ENCODE results near the gene NBR1.
"Not testable (repeated sequence)": the region's sequence is repeated elsewhere in the genome, so short reads cannot be mapped to it uniquely, and the experiment has no call there.

Gene NBR1

DNA sequence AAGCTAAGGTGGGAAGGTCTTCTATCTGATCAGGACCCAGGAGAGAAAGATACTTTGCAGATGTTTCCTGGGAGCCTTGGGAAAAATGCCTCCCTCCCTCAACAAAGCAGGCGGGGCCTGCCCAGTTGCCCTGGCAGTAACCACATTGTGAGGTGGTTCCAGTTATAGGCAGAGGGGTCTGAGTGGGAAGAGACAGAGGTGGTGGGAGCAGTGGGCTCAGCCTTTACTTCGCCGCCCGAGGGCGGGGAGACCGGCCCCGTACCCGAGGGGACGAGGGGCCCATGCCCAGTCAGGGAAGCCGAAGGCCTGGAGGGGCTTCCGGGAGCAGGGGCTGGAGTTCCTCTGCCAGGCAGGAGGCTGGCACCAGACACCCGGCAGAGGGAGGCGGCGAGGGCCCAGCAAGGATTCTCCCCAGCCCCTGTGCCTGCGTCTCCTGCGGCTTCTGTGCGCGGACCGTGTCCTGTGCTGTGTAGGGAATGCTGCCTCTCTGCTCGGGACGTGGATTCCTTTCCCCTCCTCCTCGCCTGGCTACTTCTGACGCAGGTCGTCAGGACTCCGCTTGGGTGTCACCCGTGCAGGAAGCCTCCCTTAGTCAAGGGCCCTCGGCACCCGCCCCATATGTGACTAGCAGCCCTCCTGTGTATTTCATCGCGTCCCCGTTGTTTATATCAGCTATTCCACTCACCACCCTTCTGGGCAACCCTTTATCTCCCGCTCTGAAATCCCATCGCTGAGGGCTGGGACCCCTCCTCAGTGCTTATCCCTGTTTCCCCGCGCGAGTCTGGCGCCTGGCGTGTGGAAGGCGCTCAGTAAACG lies 60.4 kb downstream of the NBR1 start:
- H3K9me3 ChIP-seq; DNase-seq (ENCODE audit: low spot score in 2 of 2); H3K27me3 ChIP-seq (ENCODE audit: low read depth); H3K4me3 ChIP-seq; H3K4me1 ChIP-seq; in situ Hi-C loops (cut with MboI; ENCODE audit: low sequenced_read_pairs); H3K36me3 ChIP-seq (replicated peaks): not testable (repeated sequence)

DNA sequence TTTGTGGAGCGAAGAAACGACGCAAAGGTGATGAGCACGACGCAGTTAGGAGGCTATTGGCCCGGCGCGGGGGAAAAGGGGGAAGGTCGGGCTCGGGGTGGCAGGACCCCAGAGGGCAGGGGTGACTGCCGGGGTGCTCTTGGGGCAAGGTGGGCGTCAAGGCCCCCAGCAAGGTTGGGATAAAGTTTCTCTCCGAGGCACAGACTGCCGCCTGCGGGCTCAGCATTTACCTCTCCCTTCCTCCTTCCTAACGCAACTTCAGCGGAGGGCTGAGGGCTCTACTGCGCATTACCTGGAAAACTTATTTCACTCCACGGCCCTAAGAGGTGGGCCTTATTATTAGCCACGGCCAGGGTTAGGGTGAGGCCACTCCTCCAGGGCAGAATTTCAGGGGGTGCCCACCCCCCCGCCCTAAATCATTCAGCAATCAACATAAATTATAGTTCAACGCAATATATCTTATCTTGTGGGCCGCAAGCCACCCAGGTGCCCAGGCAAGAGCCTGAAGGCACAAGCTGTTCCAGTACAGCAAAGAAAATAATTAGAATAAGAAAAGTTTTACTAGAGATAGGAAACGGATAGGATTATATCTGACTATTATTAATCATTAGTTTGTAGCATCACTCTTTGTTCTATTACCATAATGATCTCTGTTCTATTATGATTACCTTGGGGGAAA lies 61.1 kb downstream of the NBR1 start:
- in situ Hi-C loops (cut with MboI; ENCODE audit: low sequenced_read_pairs); H3K4me3 ChIP-seq; H3K27me3 ChIP-seq (ENCODE audit: low read depth); H3K9me3 ChIP-seq; H3K4me1 ChIP-seq; H3K36me3 ChIP-seq (replicated peaks): not testable (repeated sequence)
- DNase-seq (ENCODE audit: low spot score in 2 of 2): peak in 1 of 2 experiments; percentile 51

DNA sequence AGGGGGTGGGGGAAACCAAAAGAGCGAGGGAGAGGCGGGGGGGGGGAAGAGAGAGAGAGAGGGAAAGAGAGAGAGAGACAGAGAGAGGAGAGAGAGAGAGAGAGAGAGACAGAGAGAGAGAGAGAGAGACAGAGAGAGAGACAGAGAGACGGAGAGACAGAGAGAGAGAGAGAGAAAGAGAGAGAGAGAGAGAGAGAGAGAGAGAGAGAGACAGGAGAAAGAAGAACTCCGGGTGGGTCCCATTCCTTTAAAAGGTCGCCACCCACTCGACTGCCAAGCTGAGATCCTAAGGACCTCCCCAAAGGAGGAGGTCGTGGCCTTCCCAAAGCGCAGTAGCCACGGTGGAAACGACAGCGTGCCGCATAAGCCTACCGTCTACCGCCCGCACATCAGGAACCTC lies 62.2 kb downstream of the NBR1 start:
- H3K4me3 ChIP-seq; H3K4me1 ChIP-seq; H3K36me3 ChIP-seq (replicated peaks); DNase-seq (ENCODE audit: low spot score in 2 of 2); H3K27me3 ChIP-seq (ENCODE audit: low read depth); H3K9me3 ChIP-seq; in situ Hi-C loops (cut with MboI; ENCODE audit: low sequenced_read_pairs): not testable (repeated sequence)

DNA sequence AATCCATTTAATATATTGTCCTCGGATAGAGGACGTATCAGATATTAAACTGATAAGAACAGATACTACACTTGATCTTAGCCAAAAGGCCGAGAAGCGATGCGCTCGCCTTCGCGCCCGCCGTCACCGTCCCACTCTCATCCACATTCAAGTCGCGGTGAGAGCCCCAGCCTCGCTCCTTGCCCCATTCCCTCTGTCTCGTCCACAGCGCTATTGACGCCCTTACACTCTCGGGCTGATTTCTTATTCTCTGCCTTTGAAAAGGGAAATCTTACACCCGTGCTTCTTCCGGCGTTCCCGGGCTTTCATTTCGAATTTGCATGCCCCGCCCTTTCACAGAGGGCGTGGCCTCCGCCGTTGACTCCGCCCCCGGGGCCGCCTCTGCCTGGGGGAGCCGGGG lies 62.9 kb downstream of the NBR1 start, which contains the start of gene RNU2-1:
Gene RNU2-1, minus strand, starts transcription at position 101 of the 400 bp plus-strand sequence.
- H3K27me3 ChIP-seq (ENCODE audit: low read depth); H3K4me1 ChIP-seq; H3K9me3 ChIP-seq; in situ Hi-C loops (cut with MboI; ENCODE audit: low sequenced_read_pairs); H3K36me3 ChIP-seq (replicated peaks); DNase-seq (ENCODE audit: low spot score in 2 of 2); H3K4me3 ChIP-seq: not testable (repeated sequence)

DNA sequence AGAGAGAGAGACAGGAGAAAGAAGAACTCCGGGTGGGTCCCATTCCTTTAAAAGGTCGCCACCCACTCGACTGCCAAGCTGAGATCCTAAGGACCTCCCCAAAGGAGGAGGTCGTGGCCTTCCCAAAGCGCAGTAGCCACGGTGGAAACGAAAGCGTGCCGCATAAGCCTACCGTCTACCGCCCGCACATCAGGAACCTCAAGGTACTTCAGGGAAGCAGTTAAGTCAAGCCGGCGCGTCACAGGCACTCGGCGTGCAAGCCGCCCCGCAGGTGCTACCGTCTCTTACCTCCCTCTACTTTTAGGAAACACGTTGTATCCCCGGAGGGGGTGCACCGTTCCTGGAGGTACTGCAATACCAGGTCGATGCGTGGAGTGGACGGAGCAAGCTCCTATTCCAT lies 68.6 kb downstream of the NBR1 start:
- H3K4me1 ChIP-seq; in situ Hi-C loops (cut with MboI; ENCODE audit: low sequenced_read_pairs): not testable (repeated sequence)

DNA sequence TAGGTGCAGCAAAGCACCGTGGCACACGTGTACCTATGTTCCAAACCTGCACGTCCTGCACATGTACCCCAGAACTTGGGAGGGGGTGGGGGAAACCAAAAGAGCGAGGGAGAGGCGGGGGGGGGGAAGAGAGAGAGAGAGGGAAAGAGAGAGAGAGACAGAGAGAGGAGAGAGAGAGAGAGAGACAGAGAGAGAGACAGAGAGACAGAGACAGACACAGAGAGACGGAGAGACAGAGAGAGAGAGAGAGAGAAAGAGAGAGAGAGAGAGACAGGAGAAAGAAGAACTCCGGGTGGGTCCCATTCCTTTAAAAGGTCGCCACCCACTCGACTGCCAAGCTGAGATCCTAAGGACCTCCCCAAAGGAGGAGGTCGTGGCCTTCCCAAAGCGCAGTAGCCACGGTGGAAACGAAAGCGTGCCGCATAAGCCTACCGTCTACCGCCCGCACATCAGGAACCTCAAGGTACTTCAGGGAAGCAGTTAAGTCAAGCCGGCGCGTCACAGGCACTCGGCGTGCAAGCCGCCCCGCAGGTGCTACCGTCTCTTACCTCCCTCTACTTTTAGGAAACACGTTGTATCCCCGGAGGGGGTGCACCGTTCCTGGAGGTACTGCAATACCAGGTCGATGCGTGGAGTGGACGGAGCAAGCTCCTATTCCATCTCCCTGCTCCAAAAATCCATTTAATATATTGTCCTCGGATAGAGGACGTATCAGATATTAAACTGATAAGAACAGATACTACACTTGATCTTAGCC lies 69.8 kb downstream of the NBR1 start:
- in situ Hi-C loops (cut with MboI; ENCODE audit: low sequenced_read_pairs); H3K36me3 ChIP-seq (replicated peaks); H3K9me3 ChIP-seq; DNase-seq (ENCODE audit: low spot score in 2 of 2); H3K4me1 ChIP-seq; H3K4me3 ChIP-seq; H3K27me3 ChIP-seq (ENCODE audit: low read depth): not testable (repeated sequence)

More for the DNA sequence above, 68.6 kb downstream of the NBR1 start:
- not testable (repeated sequence) for H3K36me3 ChIP-seq (replicated peaks); H3K27me3 ChIP-seq (ENCODE audit: low read depth); DNase-seq (ENCODE audit: low spot score in 2 of 2); H3K9me3 ChIP-seq; H3K4me3 ChIP-seq

DNA sequence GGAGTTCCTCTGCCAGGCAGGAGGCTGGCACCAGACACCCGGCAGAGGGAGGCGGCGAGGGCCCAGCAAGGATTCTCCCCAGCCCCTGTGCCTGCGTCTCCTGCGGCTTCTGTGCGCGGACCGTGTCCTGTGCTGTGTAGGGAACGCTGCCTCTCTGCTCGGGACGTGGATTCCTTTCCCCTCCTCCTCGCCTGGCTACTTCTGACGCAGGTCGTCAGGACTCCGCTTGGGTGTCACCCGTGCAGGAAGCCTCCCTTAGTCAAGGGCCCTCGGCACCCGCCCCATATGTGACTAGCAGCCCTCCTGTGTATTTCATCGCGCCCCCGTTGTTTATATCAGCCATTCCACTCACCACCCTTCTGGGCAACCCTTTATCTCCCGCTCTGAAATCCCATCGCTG lies 75.4 kb downstream of the NBR1 start:
- H3K4me1 ChIP-seq; in situ Hi-C loops (cut with MboI; ENCODE audit: low sequenced_read_pairs); H3K4me3 ChIP-seq; H3K9me3 ChIP-seq; H3K27me3 ChIP-seq (ENCODE audit: low read depth); DNase-seq (ENCODE audit: low spot score in 2 of 2); H3K36me3 ChIP-seq (replicated peaks): not testable (repeated sequence)

All from HAP-1 (cell line).